GM19025 (cell line): ENCODE results near the gene RAB10.
"Not testable (repeated sequence)": the region's sequence is repeated elsewhere in the genome, so short reads cannot be mapped to it uniquely, and the experiment has no call there.

ENCODE experiments used
- ATAC-seq: cut with Tn5 transposase; IDR thresholded peaks from one replicate; pipeline ENCODE4 v1.9.1; 2021; ENCODE audit warnings: mild to moderate bottlenecking, low read depth, moderate library complexity; ENCODE audit not compliant: unreplicated experiment

The RAB10 gene

GRCh38 chr2:26086779-26087178, 52.9 kb downstream of the RAB10 start:
- ATAC-seq: no peak

- ATAC-seq: no peak
Measured at GRCh38 chr2:26088038-26088643, 54.3 kb downstream of the RAB10 start.

DNA sequence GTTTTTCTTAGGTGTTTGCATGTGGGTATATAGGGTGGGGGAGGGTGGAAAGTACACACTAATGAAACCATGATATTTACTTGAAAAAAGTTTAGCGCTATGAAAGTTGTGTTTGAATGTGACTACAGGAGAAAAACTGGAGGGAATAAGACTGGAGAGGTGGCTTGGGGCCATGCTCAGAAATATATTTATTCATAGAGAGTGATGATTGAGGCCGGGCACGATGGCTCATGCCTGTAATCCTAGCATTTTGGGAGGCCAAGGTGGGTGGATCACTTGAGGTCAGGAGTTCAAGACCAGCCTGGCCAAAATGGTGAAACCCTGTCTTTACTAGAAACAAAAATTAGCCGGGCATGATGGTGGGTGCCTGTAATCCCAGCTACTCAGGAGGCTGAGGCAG, 55.0 kb downstream of the RAB10 start:
- ATAC-seq: not testable (repeated sequence)

DNA sequence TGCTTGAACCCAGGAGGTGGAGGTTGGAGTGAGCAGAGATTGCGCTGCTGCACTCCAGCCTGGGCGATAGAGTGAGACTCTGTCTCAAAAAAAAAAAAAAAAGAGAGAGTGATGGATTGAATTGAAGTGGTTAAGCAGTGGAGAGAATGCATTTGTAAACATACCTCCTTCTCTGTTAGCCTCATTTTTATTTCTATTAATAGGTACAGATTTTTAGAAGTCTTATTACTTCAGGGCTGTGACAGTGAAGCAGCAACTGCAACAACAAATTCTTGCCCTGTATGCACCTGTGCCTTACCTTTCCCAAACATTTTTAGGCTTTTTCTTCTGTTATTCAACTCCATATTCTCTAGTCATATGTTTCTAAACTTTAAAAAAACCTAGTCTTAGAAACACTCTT, 55.5 kb downstream of the RAB10 start:
- ATAC-seq: no peak

GRCh38 chr2:26095758-26096157, 61.9 kb downstream of the RAB10 start:
- no peak for ATAC-seq

DNA sequence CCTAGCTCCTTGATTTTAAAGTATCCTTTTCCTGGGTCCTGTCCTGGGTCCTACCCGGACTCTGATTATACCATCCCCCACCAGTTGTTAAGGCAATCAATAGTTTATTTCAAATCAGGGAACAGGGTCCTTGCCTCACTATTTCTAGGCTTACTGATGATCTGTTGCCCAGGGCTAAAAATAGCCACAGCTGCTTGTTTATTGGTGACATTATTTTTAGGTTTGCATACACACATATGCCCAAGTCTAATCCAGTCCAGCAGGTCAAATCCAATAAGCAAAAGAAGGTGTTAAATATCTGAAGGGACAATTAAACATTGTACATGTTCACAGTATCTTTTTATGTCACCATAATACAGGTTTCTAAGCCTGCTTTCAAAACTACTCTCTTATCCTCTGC, 66.0 kb downstream of the RAB10 start:
- no peak for ATAC-seq

DNA sequence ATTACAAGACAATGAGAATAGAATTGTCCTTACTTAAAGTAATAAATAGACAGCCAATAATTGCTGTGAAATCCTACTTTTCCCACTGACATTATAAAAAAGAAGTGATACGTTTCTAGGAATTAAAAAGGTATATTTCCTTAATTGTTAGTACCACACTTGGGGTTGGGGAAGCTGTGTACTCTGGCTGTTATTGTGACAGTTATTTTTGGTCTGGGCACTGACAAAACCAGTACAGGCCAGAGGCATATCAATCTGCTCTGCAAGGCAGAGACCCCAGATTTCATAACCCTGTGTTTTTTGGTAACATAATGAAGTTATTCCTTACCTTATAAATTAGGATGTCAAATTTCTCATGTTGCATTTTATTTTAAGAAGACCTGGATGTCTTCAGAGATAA, 66.5 kb downstream of the RAB10 start:
- no peak for ATAC-seq

- no peak for ATAC-seq
Measured at GRCh38 chr2:26103752-26104151, 69.9 kb downstream of the RAB10 start.

GRCh38 chr2:26108701-26109100, 74.8 kb downstream of the RAB10 start:
- ATAC-seq: not testable (repeated sequence)

- ATAC-seq: no peak
Measured at GRCh38 chr2:26112201-26112600, 78.3 kb downstream of the RAB10 start.

DNA sequence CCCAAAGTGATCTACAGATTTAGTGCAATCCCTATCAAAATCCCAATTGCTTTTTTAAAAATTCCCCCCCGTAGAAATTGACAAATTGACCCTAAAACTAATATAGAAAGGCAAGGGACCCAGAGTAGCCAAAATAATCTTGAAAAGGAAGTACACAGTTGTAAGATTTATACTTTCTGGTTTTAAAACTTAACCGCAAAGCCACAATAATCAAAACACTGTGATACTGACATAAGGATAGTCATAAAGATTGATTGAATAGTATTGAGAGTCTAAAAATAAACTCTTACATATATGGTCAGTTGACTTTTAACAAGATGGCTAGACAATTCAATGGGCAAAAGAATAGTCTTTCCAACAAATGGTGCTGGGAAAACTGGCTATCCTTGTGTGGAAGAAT, 80.3 kb downstream of the RAB10 start:
- no peak for ATAC-seq

DNA sequence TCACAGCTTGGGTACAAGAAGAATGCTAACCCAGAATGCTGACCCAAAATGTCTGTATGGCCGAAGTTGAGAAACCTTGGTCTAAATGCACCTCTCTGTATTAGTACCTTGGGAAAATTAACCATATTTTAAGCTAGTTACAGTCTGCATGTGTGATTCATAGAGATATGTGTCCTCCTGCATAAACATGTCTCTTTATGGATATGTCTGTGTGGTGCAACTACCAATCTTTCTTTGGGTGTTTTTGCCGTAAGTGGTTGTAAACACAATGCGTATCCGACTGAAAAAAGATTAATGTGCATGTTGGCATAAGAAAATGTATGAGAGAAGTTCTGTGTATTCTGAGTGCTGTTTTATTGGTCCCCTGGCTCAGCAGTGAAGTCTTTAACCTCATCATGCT, 84.8 kb downstream of the RAB10 start:
- ATAC-seq: no peak

GRCh38 chr2:26119521-26119920, 85.6 kb downstream of the RAB10 start:
- no peak for ATAC-seq

DNA sequence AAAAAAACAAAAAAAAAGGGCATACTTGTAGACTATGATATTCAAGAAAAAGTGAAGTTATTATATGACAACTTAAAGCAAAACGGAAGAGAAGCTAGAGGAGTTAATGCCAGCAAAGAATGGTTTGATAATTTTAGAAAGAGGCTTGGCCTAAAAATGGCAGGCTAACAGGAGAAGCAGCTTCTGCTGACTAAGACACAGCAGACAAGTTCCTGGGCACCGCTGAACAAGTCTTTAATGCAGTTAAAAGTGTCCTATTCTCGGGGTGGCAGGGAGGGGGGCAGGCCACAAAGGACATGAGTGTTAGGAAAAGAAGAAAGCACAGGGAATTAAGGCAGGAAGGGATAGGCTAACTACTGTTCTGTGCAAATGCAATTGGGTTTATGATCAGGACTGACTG, 88.7 kb downstream of the RAB10 start:
- ATAC-seq: no peak

DNA sequence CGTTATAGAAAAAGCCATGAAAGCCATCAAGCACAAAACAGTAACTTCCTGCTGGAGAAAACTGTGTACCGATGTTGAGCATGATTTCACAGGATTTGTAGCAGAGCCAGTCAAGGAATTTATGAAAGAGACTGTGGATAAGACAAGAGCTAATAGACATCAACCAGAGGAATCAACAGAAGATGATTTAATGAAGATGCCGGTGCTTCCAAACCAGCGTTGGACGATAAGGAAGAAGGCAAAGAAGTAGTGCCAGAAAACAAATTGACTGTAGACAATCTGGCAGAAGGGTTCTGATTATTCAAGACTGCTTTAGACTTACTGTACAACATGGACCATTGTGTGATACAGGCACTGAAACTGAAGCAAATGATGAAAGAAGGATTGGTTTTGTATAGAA, 89.5 kb downstream of the RAB10 start:
- no peak for ATAC-seq

DNA sequence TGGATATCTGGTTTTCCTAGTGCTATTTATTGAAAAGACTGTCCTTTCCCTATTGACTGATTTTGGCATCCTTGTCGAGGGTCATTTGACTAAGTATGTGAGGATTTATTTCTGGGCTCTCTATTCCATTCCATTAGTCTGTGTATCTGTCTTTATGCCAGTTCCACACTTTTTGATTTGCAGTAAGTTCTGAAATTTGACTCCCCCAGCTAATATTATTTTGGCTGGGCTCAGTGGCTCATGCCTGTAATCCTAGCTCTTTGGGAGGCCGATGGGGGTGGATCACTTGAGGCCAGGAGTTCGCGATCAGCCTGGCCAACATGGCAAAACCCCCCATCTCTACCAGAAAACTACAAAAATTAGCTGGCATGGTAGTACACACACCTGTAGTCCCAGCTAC, 92.2 kb downstream of the RAB10 start:
- no peak for ATAC-seq

GRCh38 chr2:26128176-26128575, 94.3 kb downstream of the RAB10 start:
- ATAC-seq: no peak

DNA sequence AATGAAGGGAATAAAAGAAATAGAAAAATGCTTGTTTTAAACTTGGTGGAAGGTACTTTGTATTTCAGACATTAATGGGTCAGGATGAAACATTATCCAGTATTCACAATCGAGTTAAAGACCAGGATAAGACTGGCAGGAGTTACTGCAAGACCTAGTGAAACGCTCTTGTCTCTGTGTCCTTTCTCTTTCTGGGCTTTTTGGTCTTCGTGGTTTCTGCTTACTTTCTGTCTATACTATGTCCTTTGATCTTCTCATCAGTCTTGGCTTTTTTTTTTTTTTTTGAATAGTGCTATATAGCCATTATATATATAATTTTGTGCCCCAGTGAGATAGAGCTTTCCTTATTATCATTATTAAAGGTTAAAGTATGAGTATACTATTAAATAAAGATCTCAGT, 96.9 kb downstream of the RAB10 start:
- no peak for ATAC-seq

DNA sequence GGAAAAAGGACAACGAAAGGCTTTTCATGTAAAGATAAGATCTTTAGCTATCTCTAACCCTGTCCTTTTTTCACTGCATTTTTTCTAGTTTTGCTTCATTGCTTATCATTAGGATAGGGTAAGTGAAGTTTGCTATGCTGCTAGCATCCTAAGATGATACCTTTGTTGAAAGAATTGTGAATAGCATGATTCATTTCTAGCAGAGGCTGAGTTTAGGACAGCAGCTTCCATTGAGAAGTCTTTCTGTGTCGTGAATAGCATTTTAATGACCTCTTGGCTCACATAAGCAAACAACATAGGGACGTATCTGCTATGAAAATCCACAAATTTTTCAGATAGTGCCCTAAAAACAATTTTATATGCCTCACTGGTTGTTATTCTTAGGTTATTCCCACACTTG, 102.6 kb downstream of the RAB10 start:
- no peak for ATAC-seq

GRCh38 chr2:26139269-26140183, 105.6 kb downstream of the RAB10 start:
- ATAC-seq: no peak

DNA sequence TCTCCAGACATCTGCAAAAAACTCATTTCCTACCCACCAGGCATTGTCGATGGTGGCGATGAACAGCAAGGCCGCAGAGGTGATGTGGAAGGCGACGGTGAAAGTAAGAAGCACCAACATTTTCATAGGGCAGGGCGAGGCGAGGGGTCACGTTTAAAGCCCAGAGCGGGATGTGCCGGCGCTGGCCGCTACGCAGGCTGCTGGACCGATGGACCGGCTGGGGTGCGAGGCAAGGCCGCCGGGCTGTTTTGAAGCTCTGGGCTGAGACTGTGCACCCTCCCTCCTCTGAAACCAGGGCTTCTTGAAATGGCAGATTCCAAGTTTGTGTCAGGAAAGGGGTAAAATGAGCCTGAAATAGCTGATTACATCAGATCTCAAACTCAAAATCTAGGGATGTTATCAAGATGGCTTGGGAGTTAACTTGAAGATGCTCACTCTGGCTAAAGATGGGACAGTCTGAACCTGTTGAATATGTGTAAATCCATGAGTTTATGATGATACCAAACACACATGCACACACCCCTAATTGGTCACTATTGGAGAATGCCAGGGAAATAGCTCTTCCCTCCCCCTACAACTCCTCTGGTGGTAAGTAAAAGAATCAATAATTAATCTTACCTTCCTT, 107.4 kb downstream of the RAB10 start:
- no peak for ATAC-seq

DNA sequence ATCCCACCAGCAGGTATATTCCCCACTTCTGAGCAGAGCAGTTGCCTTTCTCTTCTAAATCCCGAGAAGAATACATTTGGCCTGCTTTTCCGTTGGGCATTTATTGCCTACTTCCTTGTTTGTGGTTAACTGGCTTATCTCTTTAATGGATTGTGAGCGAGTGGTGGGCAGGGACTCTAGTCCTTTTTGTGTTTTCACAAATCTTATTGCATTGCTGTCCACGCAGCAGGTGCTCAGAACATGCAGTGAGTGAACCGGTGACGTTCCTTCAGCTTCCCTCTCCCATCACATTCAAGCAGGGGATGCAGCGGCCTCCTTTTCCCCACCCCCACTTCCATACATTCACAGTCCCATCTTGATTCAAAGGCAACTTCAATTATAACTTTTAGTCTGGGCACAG, 110.1 kb downstream of the RAB10 start:
- no peak for ATAC-seq
